ENCODE data around the gene STXBP5. TPM values are rescaled to one million over a fixed set of nuclear protein-coding genes. Genes with fewer than 3 reads are reported as not detected.

Gene STXBP5
- total RNA-seq, 1 donor from 2014 or later, result 34.8 TPM

DNA sequence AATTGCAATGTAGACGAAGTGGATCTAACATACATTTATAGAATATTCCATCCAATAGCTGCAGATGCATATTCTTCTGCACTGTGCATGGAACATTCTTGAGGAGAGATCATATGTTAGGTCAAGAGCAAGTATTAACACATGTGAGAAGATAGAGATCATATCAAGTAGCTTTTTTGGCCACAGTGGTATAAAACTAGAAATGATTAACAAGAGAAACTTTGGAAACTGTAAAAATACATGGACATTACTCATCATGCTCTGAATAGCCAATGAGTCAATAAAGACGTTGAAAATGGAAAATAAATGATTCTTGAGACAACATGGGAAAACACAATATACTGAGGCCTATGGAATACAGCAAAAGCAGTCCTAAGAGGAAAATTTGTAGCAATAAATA, 94.2 kb downstream of the STXBP5 start:
- Mint-ChIP-seq H3K36me3 (ENCODE audit: unreplicated experiment) (peaks cover 69% of the 10 kb centered on the region), H3K4me1 (ENCODE audit: unreplicated experiment) (no peaks in the 10 kb centered on the region), H3K9me3 (ENCODE audit: unreplicated experiment) (peaks cover 57% of the 10 kb centered on the region), H3K27me3 (ENCODE audit: unreplicated experiment) (no peaks in the 10 kb centered on the region), H3K27ac (ENCODE audit: unreplicated experiment) (no peak overlapping the region), H3K4me3 (ENCODE audit: unreplicated experiment) (no peak overlapping the region)
- DNase-seq (ENCODE audit: extremely low spot score, unreplicated experiment), result no peak
- TF ChIP-seq, protein P1, sequence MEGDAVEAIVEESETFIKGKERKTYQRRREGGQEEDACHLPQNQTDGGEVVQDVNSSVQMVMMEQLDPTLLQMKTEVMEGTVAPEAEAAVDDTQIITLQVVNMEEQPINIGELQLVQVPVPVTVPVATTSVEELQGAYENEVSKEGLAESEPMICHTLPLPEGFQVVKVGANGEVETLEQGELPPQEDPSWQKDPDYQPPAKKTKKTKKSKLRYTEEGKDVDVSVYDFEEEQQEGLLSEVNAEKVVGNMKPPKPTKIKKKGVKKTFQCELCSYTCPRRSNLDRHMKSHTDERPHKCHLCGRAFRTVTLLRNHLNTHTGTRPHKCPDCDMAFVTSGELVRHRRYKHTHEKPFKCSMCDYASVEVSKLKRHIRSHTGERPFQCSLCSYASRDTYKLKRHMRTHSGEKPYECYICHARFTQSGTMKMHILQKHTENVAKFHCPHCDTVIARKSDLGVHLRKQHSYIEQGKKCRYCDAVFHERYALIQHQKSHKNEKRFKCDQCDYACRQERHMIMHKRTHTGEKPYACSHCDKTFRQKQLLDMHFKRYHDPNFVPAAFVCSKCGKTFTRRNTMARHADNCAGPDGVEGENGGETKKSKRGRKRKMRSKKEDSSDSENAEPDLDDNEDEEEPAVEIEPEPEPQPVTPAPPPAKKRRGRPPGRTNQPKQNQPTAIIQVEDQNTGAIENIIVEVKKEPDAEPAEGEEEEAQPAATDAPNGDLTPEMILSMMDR (IDR thresholded peaks at IDR 0.05), result no peak

DNA sequence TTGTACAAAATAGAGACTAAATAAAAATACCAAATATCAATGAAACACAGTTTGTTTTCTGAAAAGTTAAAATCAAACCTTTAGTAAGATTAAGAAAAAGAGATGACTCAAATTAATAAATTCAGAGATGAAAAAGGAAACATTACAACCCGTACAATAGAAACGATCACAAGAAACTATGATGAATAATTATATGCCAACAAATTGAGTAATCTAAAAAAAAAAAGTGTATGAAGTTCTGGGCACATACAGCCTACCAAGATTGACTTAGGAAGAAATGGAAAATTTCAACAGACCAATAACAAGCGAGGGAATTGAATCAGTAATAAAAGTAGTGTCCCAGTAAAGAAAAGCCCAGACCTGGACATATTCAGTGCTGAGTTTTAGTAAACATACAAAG, 94.8 kb downstream of the STXBP5 start:
- peaks cover 61% of the 10 kb centered on the region for H3K9me3 Mint-ChIP-seq (ENCODE audit: unreplicated experiment)
- no peak overlapping the region for H3K27ac Mint-ChIP-seq (ENCODE audit: unreplicated experiment)
- no peaks in the 10 kb centered on the region for H3K4me1 Mint-ChIP-seq (ENCODE audit: unreplicated experiment)
- TF ChIP-seq, protein P1 (IDR thresholded peaks at IDR 0.05), result no peak
- DNase-seq (ENCODE audit: extremely low spot score, unreplicated experiment), result no peak
- no peak overlapping the region for H3K4me3 Mint-ChIP-seq (ENCODE audit: unreplicated experiment)
- H3K36me3 Mint-ChIP-seq (ENCODE audit: unreplicated experiment), result peaks cover 74% of the 10 kb centered on the region
- no peaks in the 10 kb centered on the region for H3K27me3 Mint-ChIP-seq (ENCODE audit: unreplicated experiment)

DNA sequence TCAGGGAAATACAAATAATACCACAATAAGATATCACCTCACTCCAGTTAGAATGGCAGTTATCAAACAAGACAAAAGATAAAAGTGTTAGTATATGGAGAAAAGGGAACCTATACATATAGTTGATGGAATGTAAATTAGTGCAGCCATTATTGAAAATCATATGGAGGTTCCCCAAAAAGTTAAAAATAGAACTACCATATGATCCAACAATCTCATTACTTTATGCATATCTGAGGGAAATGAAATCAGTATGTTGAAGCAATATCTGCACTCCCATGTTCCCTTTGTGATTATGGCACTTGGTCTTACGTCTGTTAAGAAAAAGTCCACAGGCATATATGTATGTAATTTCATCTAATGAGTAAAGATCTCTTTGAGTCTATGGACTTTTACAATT, 96.9 kb downstream of the STXBP5 start:
- Mint-ChIP-seq H3K36me3 (ENCODE audit: unreplicated experiment) (peaks cover 72% of the 10 kb centered on the region), H3K9me3 (ENCODE audit: unreplicated experiment) (peaks cover 57% of the 10 kb centered on the region), H3K4me3 (ENCODE audit: unreplicated experiment) (no peak overlapping the region), H3K4me1 (ENCODE audit: unreplicated experiment) (no peaks in the 10 kb centered on the region), H3K27me3 (ENCODE audit: unreplicated experiment) (no peaks in the 10 kb centered on the region), H3K27ac (ENCODE audit: unreplicated experiment) (no peak overlapping the region)
- DNase-seq (ENCODE audit: extremely low spot score, unreplicated experiment), result no peak
- TF ChIP-seq, protein P1 (IDR thresholded peaks at IDR 0.05), result no peak

DNA sequence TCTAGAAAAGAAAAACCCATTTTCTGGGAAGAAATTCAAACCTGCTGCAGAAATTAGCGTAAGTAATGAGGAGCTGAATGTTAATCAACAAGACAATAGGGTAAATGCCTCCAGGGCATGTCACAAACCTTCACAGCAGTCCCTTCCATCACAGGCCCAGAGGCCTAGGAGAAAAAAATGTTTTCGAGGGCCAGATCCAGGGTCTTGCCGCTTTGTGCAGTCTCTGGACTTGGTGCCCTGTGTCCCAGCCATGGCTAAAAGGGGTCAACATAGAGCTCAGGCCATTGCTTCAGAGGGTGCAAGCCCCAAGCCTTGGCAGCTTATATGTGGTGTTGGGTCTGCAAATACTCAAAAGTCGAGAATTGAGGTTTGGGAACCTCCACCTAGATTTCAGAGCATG, 99.8 kb downstream of the STXBP5 start:
- TF ChIP-seq, protein P1 (IDR thresholded peaks at IDR 0.05), result no peak
- Mint-ChIP-seq H3K4me3 (ENCODE audit: unreplicated experiment) (no peak overlapping the region), H3K4me1 (ENCODE audit: unreplicated experiment) (no peaks in the 10 kb centered on the region), H3K27ac (ENCODE audit: unreplicated experiment) (no peak overlapping the region), H3K27me3 (ENCODE audit: unreplicated experiment) (no peaks in the 10 kb centered on the region), H3K36me3 (ENCODE audit: unreplicated experiment) (peaks cover 43% of the 10 kb centered on the region), H3K9me3 (ENCODE audit: unreplicated experiment) (peaks cover 32% of the 10 kb centered on the region)
- no peak for DNase-seq (ENCODE audit: extremely low spot score, unreplicated experiment)

DNA sequence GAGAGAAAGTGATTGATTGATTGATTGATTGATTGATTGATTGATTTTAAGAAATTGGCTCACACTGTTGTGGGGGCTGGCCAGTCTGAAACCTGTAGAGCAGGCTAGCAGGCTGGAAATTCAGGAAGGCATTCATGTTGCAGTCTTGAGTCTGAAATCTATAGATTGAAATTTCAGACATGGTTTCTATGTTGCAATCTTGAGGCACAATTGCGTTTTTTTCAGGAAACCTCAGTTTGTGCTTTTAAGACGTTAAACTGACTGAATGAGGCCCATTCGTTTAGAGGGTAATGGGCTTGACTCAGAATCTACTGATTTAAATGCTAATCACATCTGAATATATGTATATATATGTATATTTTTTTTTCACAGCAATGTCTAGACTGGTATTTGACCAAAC, 106.3 kb downstream of the STXBP5 start:
- Mint-ChIP-seq H3K9me3 (ENCODE audit: unreplicated experiment) (no peaks in the 10 kb centered on the region), H3K36me3 (ENCODE audit: unreplicated experiment) (peaks cover 12% of the 10 kb centered on the region), H3K27ac (ENCODE audit: unreplicated experiment) (no peak overlapping the region), H3K27me3 (ENCODE audit: unreplicated experiment) (no peaks in the 10 kb centered on the region), H3K4me1 (ENCODE audit: unreplicated experiment) (peaks cover 10% of the 10 kb centered on the region), H3K4me3 (ENCODE audit: unreplicated experiment) (no peak overlapping the region)
- TF ChIP-seq, protein P1 (IDR thresholded peaks at IDR 0.05), result no peak
- no peak for DNase-seq (ENCODE audit: extremely low spot score, unreplicated experiment)

Data from osteocyte (in vitro differentiated cells).